ENCODE data around the gene PATE3.

Gene PATE3

DNA sequence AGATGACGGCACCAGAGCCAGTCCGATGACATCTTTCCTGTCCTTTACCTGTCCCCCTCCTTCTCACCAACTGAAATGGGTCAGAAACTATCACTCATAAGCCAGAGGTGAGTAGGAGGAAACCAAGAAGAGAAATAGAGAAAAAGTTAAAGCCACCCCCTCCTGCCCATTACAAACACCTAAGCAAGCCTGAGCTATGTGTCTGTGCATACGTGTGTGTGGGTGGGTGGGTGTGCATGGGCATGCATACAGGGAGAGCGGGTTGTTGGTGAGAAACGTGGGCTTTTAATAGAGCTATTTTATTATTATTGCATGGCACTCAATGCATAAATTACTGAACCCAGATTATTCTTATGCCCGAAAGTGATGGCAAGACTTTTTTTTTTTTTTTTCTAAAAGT lies 47.8 kb downstream of the PATE3 start:
- no peak for FAIRE-seq
- DNase-seq (ENCODE audit: insufficient read length, low spot score) = no peak
